HCT116 (cell line): Measurements from ENCODE around the gene USP10. TPM values are rescaled to one million over a fixed set of nuclear protein-coding genes. Genes with fewer than 3 reads are reported as not detected.

Source experiments
- CTCF ChIP-seq, 3 experiments: fragments of 200-600 bp in 1 of 3; sonication (generic) in 1 of 3; IDR thresholded peaks in 2 of 3; conservative IDR thresholded peaks in 1 of 3; 2 replicates each; pipeline ENCODE4 v1.5.1; 2012 to 2017; ENCODE audit warnings: low read depth in 2 of 3, low read length in 2 of 3, antibody characterized with exemption in 1 of 3, borderline replicate concordance in 1 of 3, control low read depth in 1 of 3, mild to moderate bottlenecking in 1 of 3, mixed read lengths in 1 of 3, mixed run types in 1 of 3, moderate library complexity in 1 of 3; ENCODE audit not compliant: insufficient read depth in 1 of 3
- POLR2AphosphoS5 ChIP-seq: IDR thresholded peaks from 2 replicates; pipeline ENCODE4 v1.6.1; 2011; ENCODE audit warnings: mild to moderate bottlenecking, low read depth, low read length, moderate library complexity
- RAD21 ChIP-seq: IDR thresholded peaks from 2 replicates; pipeline ENCODE4 v1.6.1; 2012; ENCODE audit warnings: low read depth, mild to moderate bottlenecking
- REST ChIP-seq: IDR thresholded peaks from 2 replicates; pipeline ENCODE4 v1.6.1; 2012; ENCODE audit warnings: low read depth
- SRF ChIP-seq: IDR thresholded peaks from 2 replicates; pipeline ENCODE4 v1.6.1; 2012; ENCODE audit warnings: low read depth
- TCF7L2 ChIP-seq: IDR thresholded peaks from 2 replicates; pipeline ENCODE4 v1.7.0; 2011; ENCODE audit warnings: borderline replicate concordance, inconsistent platforms; ENCODE audit not compliant: insufficient read depth, insufficient read length; ENCODE audit errors: extremely low read depth
- ZNF274 ChIP-seq: fragments of 200-500 bp; sonication (Bioruptor generic); IDR thresholded peaks from 2 replicates; pipeline ENCODE4 v1.6.1; 2014; ENCODE audit warnings: mild to moderate bottlenecking, low read depth, low read length, inconsistent platforms
- total RNA-seq: library from RNA; stranded (reverse); gene quantifications from one replicate; pipeline ENCODE4 v1.2.1, GENCODE V29; 2021; ENCODE audit not compliant: unreplicated experiment

The USP10 gene
- total RNA-seq, 1 experiment from 2014 or later, result 175 TPM

- no peak for TF ChIP-seq REST
- TF ChIP-seq RAD21, result no peak
- TF ChIP-seq CTCF (IDR thresholded peaks at IDR 0.05 in 2 of 3, conservative IDR thresholded peaks at IDR 0.05 in 1 of 3; ENCODE audit: borderline replicate concordance in 1 of 3, insufficient read depth in 1 of 3, low read depth in 2 of 3, low read length in 2 of 3), result no peak
- no peak for TF ChIP-seq ZNF274
- no peak for TF ChIP-seq POLR2AphosphoS5
- TF ChIP-seq TCF7L2, result no peak
- no peak for TF ChIP-seq SRF
Observed at GRCh38 chr16:84753412-84754326, 53.9 kb downstream of the USP10 start (continued).
